Measurements from ENCODE around the gene LEMD2.

GRCh38 chr6:33791620-33792019 is 2.7 kb upstream of the LEMD2 start:
- no peak for TF ChIP-seq EZH2 (IDR thresholded peaks at IDR 0.05; ENCODE audit: insufficient read depth, poor library complexity, severe bottlenecking)
- no peak for TF ChIP-seq EZH2phosphoT487 (IDR thresholded peaks at IDR 0.05; ENCODE audit: insufficient read depth, low read depth)
